HG02885 (cell line): ENCODE measurements around the gene HK1.
"Not testable (repeated sequence)": the region's sequence is repeated elsewhere in the genome, so short reads cannot be mapped to it uniquely, and the experiment has no call there.

Source experiments
- ATAC-seq: cut with Tn5 transposase; IDR thresholded peaks from one replicate; pipeline ENCODE4 v1.9.1; 2021; ENCODE audit warnings: mild to moderate bottlenecking; ENCODE audit not compliant: unreplicated experiment, poor library complexity

Gene HK1

GRCh38 chr10:69278446-69278963, at the start of gene HK1:
TSS of gene HK1 (plus strand) at chr10:69278496.
- ATAC-seq, result no peak

DNA sequence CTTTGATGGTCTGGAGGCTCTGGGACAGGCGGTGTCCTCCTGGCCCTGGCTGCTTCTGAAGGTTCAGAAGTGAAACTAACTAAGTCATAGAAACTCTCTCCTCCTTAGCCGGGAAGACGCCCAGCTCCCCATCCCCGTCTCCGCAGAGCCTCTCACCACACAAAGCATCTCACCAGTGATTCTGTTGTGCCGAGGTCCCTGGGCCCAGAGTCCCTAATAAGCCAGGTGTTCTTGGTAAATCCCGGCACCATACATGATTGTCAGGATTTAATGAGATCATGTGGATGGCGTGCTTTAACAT, 48.7 kb upstream of the HK1 start:
- no peak for ATAC-seq

DNA sequence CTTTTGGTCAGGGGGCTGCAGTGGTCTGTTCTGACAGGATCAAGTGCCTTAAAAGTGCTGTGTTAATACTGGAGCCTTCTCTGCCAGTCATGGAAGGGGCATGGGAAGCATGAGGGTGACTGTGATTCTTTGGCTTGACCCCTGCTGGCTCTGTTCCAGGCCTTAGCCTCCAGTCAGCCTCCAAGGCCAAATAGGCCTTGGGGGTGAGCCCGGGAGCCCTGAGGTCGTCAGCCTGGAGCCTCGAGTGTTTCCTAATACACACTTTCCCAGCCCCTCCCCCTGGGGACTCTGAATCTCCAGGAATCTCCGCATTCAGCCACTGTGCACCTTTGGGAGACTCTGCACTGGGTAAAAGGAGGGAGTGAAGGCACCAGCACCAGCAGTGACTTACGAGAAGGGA, 48.2 kb upstream of the HK1 start:
- ATAC-seq, result no peak

GRCh38 chr10:69232252-69232651, 46.0 kb upstream of the HK1 start:
- no peak for ATAC-seq

DNA sequence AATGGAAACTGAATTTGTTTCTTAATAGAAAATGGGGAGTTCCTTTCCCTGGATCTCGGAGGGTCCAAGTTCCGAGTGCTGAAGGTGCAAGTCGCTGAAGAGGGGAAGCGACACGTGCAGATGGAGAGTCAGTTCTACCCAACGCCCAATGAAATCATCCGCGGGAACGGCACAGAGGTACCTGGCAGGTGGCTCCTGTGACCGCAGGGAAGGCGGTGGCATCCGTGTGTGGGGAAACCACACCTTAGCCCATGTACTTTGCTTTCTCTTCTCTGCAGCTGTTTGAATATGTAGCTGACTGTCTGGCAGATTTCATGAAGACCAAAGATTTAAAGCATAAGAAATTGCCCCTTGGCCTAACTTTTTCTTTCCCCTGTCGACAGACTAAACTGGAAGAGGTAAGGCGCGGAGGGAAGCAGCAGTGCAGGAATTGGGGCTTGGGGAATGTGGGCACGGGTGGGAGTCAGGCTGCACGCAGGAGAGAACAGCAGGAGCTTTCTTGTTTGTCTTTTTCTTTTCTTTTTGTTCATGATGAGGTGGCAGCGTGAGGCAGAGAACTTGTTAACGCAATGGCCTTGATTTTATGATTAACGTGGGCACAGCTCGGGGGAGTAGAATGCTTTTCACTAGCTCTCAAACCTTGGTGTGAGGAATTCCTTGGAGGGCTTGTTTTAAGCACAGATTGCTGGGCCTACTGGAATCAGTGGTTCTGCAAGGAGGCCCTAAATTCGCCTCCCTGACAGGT, 45.4 kb upstream of the HK1 start:
- ATAC-seq, result no peak

DNA sequence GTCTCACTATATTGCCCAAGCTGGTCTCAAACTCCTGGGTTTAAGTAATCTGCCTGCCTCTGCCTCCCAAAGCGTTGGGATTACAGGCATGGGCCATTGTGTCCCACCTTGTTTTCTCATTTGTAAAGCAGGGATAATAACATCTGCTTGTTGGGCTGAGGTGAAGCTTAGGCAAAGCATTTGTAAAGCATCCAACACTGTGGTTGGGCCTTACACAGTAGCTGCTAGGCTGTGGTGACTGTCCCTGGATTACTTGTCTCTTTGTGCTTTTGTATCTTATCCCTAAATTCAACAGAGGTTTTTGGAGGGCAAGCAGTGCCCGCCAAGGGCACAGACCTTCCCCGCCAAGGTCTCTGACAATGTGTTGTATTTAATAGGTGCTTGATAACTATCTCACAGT, 43.8 kb upstream of the HK1 start:
- no peak for ATAC-seq

- ATAC-seq, result peak; percentile 90
These were observed 40.7 kb upstream of the HK1 start for GRCh38 chr10:69237528-69238159.

DNA sequence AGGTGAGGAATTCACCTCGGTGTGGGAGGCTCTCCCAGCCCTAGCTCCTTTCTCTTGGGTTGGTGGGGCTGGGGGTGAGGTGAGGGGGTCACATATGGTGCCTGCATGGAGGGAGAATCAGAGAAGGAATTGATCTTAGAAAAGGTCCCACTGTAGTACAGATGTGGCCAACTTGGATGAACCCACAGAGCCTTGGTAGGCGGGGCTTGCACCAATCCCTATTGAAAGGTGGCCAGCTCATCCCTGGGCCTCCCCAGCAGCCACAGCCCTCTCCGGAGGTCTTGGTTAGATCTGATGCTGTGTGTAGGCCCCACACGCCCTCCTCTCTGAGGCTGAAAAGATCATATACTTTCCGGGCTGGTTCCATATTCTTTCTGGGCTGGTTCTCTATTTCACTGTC, 39.2 kb upstream of the HK1 start:
- ATAC-seq, result no peak

DNA sequence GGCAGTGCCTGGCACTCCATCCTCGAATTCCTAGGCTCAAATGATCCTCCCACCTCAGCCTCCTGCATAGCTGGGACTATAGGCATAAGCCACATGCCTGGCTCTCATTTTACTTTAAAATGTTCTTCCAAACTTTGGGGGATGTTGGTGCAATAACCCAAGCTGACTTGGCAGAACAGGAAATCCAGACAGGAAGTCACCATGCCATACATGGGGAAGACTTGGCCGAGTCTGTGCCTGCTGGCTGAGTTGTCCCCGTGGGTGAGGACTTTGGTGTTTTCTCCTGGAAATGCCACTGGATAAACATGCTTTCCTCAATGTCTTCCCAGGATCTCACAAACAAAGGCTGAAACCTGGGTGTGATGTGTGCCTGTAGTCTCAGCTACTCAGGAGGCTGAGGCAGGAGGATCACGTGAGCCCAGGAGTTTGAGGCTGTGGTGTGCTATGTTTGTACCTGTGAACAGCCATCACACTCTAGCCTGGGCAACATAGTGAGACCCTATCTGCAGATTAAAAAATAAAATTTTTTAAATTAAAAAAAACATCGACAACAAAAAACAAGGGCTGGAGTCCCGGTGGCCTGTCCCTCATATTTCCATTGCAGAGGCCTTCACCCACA, 38.4 kb upstream of the HK1 start:
- no peak for ATAC-seq

DNA sequence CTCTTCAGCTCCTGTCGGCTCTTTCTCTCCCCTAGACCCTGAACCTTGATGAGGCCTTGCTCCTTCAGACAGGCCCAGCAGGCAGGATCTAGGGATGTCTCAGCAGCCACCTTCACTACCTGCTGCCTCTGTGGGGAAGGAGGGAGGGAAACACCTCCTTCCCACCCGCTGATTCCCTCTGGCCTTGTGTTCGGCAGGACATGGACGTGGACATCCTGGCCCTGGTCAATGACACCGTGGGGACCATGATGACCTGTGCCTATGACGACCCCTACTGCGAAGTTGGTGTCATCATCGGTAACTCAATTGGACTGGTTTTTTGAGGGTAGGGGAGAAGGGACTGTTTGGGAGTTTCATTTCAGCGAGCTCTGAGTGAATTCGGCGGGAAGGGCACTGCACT, 37.8 kb upstream of the HK1 start:
- no peak for ATAC-seq

DNA sequence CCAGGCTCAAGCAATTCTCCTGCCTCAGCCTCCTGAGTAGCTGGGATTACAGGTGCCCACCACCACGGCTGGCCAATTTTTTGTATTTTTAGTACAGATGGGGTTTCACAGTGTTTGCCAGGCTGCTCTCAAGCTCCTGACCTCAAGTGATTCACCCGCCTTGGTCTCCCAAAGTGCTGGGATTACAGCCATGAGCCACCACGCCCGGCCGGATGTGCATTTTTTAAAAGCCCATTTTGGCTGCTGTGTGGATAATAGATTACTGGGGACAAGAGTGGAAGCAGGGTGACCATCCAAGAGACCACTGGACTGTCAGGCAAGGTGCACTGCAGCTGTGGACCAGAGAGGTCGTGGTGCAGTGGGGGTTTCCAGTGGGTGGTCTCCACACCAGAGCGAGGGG, 36.7 kb upstream of the HK1 start:
- no peak for ATAC-seq

GRCh38 chr10:69242040-69242851, 36.0 kb upstream of the HK1 start:
- ATAC-seq, result no peak

- no peak for ATAC-seq
These were observed 35.5 kb upstream of the HK1 start for GRCh38 chr10:69242852-69243212.

GRCh38 chr10:69243817-69244216, 34.5 kb upstream of the HK1 start:
- ATAC-seq, result no peak

GRCh38 chr10:69246036-69246435, 32.3 kb upstream of the HK1 start:
- no peak for ATAC-seq

DNA sequence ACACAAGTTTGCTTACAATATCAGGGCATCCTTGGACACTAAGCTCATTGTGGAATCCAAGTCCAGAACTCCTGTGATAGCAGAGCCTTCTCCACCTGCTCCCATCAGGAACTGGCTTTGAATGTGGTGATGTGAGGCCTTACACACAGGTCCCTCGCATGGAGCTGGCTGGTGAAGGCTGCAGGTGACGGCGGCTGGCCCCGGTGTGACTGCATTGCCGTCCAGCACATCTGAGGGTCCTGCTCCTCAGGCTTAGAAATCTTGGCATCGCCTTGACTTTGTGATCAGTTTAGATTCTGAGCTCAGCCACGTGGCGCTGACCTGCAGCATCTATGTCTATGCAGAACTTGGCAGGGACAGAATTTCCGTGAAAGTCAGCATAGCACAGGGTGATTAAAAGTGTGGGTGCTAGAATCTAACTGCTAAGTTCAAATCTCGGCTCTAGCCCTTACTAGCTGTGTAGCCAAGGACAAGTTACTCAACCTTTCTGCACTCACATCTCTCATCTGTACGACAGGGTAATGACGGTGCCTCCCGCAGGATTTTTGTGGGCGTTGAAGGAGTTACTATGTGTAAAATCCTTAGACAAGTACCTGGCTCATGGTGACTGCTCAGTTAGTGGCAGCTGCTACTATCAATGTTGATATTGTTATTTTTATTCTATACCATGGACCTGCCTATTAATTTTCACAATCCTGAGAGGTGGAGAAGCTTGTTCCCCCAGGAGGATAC, 31.5 kb upstream of the HK1 start:
- ATAC-seq, result no peak

DNA sequence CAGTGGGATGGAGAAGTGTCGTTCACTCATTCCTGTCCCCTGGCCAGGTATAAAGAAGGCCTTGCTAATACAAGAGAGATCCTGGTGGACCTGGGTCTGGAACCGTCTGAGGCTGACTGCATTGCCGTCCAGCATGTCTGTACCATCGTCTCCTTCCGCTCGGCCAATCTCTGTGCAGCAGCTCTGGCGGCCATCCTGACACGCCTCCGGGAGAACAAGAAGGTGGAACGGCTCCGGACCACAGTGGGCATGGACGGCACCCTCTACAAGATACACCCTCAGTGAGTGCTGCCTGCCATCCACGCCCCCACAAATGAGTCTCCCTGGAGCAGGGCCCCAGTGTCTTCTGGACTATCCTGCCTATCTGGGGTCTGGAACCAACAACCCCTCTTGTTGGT, 31.0 kb upstream of the HK1 start:
- ATAC-seq, result no peak

GRCh38 chr10:69248117-69248730, 30.1 kb upstream of the HK1 start:
- no peak for ATAC-seq

GRCh38 chr10:69250041-69250440, 28.3 kb upstream of the HK1 start:
- ATAC-seq, result no peak

DNA sequence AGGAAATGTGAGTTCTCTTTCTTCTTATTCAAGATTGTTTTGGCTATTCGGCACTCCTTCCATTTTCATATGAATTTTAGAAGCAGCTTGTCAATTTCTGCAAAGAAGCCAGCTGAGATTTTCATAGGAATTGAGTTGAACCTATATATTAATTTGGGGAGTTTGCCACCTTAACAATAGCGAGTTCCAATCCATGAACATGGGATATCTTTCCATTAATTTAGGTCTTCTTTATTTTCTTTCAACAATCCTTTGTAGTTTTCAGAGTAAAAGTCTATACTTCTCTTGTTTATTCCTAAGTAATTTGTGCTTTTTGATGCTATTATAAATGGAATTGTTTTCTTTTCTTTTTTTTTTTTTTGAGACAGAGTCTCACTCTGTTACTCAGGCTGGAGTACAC, 26.9 kb upstream of the HK1 start:
- ATAC-seq, result not testable (repeated sequence)
